ENCODE measurements around the gene SLC7A7. TPM values are rescaled to one million over a fixed set of nuclear protein-coding genes. Genes with fewer than 3 reads are reported as not detected.
A peak's percentile ranks its signal among the peaks of the same experiment; 100 is the strongest.
"Not testable (repeated sequence)": the region's sequence is repeated elsewhere in the genome, so short reads cannot be mapped to it uniquely, and the experiment has no call there.

SLC7A7 gene
- total RNA-seq, 1 experiment from 2014 or later = 8.7 TPM

DNA sequence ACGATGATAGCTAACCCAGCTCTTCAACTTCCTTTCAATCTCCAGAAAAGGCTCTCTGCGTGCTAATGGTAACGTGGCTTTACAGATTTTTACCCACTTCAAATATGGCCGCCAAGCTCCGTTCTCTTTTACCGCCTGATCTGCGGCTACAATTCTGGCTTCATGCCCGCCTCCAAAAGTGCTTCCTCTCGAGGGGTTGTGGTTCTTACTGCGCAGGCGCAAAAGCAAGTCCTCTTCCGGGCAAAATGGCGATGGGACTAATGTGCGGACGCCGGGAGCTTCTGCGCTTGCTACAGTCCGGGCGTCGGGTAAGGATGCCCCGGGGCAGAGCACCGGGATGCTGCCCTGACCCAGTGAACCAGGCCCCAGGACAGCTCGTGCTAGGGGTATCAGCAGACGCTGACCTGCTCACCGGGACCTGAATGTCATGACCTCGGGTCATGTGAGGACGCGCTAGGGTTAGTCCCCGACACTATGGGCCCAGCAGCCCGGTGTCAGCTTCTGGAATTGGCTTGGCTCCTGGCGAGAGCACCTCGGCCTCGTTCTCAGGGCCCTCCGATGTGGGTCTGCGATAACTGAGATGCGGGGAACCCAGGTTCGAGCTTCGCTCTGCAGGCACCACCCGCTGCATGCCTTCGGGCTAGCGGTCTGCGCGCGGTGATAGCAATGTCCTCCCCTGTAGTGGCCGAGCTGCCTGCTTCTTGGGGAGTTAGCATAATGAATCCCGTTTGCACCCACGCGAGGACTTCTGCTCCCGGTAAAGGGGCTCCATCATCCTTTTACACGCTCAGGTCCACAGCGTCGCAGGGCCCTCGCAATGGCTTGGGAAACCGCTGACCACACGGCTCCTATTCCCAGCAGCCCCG, 48.5 kb downstream of the SLC7A7 start, which contains the start of gene OXA1L:
Gene OXA1L, plus strand, starts transcription at position 232 of the 866 bp plus-strand sequence. Its CDS starts 14 bp downstream, at position 246.
- Mint-ChIP-seq H3K9me3 (ENCODE audit: low read depth, unreplicated experiment) (no peaks in the 10 kb centered on the region), H3K4me1 (ENCODE audit: low read depth, unreplicated experiment) (peaks cover 16% of the 10 kb centered on the region), H3K27me3 (ENCODE audit: unreplicated experiment) (no peaks in the 10 kb centered on the region), H3K4me3 (ENCODE audit: low read depth, unreplicated experiment) (peak within 1 kb of the TSS; percentile 82), H3K36me3 (ENCODE audit: insufficient read depth, unreplicated experiment) (peaks cover 53% of the 10 kb centered on the region), H3K27ac (ENCODE audit: unreplicated experiment) (peak within 1 kb of the TSS; percentile 92)
- intact Hi-C loops (cut with micrococcal nuclease; ENCODE audit: unreplicated experiment) = loop anchor here (5.0 kb wide), 1 partner anchor 194 kb away; no protein-coding TSS in a partner anchor
- TF ChIP-seq, protein P1, sequence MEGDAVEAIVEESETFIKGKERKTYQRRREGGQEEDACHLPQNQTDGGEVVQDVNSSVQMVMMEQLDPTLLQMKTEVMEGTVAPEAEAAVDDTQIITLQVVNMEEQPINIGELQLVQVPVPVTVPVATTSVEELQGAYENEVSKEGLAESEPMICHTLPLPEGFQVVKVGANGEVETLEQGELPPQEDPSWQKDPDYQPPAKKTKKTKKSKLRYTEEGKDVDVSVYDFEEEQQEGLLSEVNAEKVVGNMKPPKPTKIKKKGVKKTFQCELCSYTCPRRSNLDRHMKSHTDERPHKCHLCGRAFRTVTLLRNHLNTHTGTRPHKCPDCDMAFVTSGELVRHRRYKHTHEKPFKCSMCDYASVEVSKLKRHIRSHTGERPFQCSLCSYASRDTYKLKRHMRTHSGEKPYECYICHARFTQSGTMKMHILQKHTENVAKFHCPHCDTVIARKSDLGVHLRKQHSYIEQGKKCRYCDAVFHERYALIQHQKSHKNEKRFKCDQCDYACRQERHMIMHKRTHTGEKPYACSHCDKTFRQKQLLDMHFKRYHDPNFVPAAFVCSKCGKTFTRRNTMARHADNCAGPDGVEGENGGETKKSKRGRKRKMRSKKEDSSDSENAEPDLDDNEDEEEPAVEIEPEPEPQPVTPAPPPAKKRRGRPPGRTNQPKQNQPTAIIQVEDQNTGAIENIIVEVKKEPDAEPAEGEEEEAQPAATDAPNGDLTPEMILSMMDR (IDR thresholded peaks at IDR 0.05; ENCODE audit: unreplicated experiment) = no peak
- no TSS peak for BruUV-seq (replicated peaks)
- peak; percentile 93 for DNase-seq
- CTCF ChIA-PET = interaction anchor here (0.6 to 2.4 kb wide), 12 partner anchors 57 to 229 kb away, joined by 3 to 7 read pairs (median 4); partner anchors contain the start of genes LRP10 and MMP14

DNA sequence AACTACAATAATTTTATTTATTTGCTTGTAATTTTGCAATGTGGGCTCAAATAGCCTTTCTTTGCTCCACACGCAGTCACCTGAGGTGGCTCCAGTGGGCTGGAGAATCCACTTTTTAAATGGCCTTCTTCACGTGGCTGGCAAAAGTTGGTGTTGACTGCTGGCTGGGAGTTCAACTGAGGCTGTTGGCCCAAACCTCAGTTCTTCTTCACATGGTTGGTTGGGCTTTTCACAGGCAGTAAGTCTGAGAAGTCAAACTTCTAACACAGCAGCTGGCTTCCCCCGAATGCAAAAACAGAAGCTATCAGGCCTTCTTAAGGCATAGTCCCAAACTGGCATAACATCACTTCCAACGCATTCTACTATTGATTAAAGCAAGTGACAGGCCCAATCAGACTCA, 50.9 kb downstream of the SLC7A7 start:
- CTCF ChIA-PET = interaction anchor here (0.6 to 0.7 kb wide), 2 partner anchors 13 to 57 kb away, joined by 3 to 4 read pairs; no protein-coding TSS in a partner anchor
- H3K4me3 Mint-ChIP-seq (ENCODE audit: low read depth, unreplicated experiment) = no peak overlapping the region
- TF ChIP-seq, protein P1 (IDR thresholded peaks at IDR 0.05; ENCODE audit: unreplicated experiment) = no peak
- DNase-seq = no peak
- BruUV-seq (replicated peaks) = no TSS peak
- no peak overlapping the region for H3K27ac Mint-ChIP-seq (ENCODE audit: unreplicated experiment)
- peaks cover 32% of the 10 kb centered on the region for H3K36me3 Mint-ChIP-seq (ENCODE audit: insufficient read depth, unreplicated experiment)
- intact Hi-C loops (cut with micrococcal nuclease; ENCODE audit: unreplicated experiment) = no loop called here
- H3K27me3 Mint-ChIP-seq (ENCODE audit: unreplicated experiment) = no peaks in the 10 kb centered on the region
- peaks cover 14% of the 10 kb centered on the region for H3K4me1 Mint-ChIP-seq (ENCODE audit: low read depth, unreplicated experiment)
- no peaks in the 10 kb centered on the region for H3K9me3 Mint-ChIP-seq (ENCODE audit: low read depth, unreplicated experiment)

DNA sequence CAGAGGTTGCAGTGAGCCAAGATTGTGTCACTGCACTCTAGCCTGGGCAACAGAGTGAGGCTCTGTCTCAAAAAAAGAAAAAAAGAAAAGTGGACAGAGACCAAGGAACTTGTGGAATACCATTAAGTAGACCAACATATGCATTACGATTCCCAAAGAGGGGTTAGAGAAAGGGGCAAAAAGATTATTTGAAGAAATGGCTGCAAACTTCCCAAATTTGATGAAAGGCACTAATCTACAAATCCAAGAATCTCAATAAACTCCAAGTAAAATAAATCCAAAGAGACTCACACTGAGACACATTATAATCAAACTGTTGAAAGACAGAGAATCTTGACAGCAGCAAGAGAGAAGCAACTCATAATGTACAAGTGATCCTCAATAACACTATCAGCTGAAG, 53.5 kb downstream of the SLC7A7 start:
- Mint-ChIP-seq H3K36me3 (ENCODE audit: insufficient read depth, unreplicated experiment) (peaks cover 16% of the 10 kb centered on the region), H3K27ac (ENCODE audit: unreplicated experiment) (no peak overlapping the region), H3K9me3 (ENCODE audit: low read depth, unreplicated experiment) (no peaks in the 10 kb centered on the region), H3K4me1 (ENCODE audit: low read depth, unreplicated experiment) (no peaks in the 10 kb centered on the region), H3K4me3 (ENCODE audit: low read depth, unreplicated experiment) (no peak overlapping the region), H3K27me3 (ENCODE audit: unreplicated experiment) (no peaks in the 10 kb centered on the region)
- no peak for DNase-seq
- TF ChIP-seq, protein P1 (IDR thresholded peaks at IDR 0.05; ENCODE audit: unreplicated experiment) = no peak
- CTCF ChIA-PET = interaction anchor here (0.7 kb wide), 1 partner anchor 19 kb away, joined by 3 read pairs; no protein-coding TSS in a partner anchor
- BruUV-seq (replicated peaks) = no TSS peak
- intact Hi-C loops (cut with micrococcal nuclease; ENCODE audit: unreplicated experiment) = no loop called here

DNA sequence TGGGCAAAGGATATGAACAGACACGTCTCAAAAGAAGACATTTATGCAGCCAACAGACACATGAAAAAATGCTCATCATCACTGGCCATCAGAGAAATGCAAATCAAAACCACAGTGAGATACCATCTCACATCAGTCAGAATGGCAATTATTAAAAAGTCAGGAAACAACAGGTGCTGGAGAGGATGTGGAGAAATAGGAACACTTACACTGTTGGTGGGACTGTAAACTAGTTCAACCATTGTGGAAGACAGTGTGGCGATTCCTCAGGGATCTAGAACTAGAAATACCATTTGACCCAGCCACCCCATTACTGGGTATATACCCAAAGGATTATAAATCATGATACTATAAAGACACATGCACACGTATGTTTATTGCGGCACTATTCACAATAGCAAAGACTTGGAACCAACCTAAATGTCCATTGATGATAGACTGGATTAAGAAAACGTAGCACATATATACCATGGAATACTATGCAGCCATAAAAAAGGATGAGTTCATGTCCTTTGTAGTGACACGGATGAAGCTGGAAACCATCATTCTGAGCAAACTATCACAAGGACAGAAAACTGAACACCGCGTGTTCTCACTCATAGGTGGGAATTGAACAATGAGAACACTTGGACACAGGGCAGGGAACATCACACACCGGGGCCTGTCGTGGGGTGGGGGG, 57.1 kb downstream of the SLC7A7 start:
- DNase-seq; H3K9me3 Mint-ChIP-seq (ENCODE audit: low read depth, unreplicated experiment); H3K4me3 Mint-ChIP-seq (ENCODE audit: low read depth, unreplicated experiment); H3K27ac Mint-ChIP-seq (ENCODE audit: unreplicated experiment); CTCF ChIA-PET; intact Hi-C loops (cut with micrococcal nuclease; ENCODE audit: unreplicated experiment); BruUV-seq (replicated peaks); H3K27me3 Mint-ChIP-seq (ENCODE audit: unreplicated experiment); H3K36me3 Mint-ChIP-seq (ENCODE audit: insufficient read depth, unreplicated experiment); H3K4me1 Mint-ChIP-seq (ENCODE audit: low read depth, unreplicated experiment): not testable (repeated sequence)
